Liver (tissue), 9 donors: Measurements from ENCODE around the gene TTC3. TPM values are rescaled to one million over a fixed set of nuclear protein-coding genes. Genes with fewer than 3 reads are reported as not detected.

Experiments
- DNase-seq: peaks from one replicate; pipeline ENCODE4 v3.0.0-alpha.2; 2017; ENCODE audit warnings: low spot score
- H3K27ac ChIP-seq, 2 donors: one replicate each; pipeline ENCODE4 v1.7.0; 2013; ENCODE audit warnings: inconsistent platforms in 2 of 2, low read length in 2 of 2, control low read depth in 1 of 2, low read depth in 1 of 2, mild to moderate bottlenecking in 1 of 2
- H3K27me3 ChIP-seq, 4 donors: one replicate each; pipeline versions ENCODE4 v1.6.1 to v1.7.0; 2013; ENCODE audit warnings: low read length in 3 of 4, inconsistent platforms in 1 of 4, mild to moderate bottlenecking in 1 of 4, moderate library complexity in 1 of 4; ENCODE audit not compliant: control insufficient read depth in 4 of 4, insufficient read depth in 4 of 4
- H3K36me3 ChIP-seq, 4 donors: one replicate each; pipeline versions ENCODE4 v1.6.1 to v1.7.0; 2013; ENCODE audit warnings: low read length in 3 of 4, mild to moderate bottlenecking in 3 of 4, low read depth in 1 of 4, moderate library complexity in 1 of 4; ENCODE audit not compliant: control insufficient read depth in 4 of 4, insufficient read depth in 3 of 4
- H3K4me1 ChIP-seq, 4 donors: one replicate each; pipeline versions ENCODE4 v1.6.1 to v1.7.0; 2013; ENCODE audit warnings: low read length in 3 of 4, mild to moderate bottlenecking in 3 of 4, moderate library complexity in 1 of 4; ENCODE audit not compliant: control insufficient read depth in 4 of 4, insufficient read depth in 4 of 4
- H3K4me3 ChIP-seq, 3 donors: one replicate each; pipeline versions ENCODE4 v1.6.1 to v1.7.0; 2013; ENCODE audit warnings: low read length in 3 of 3, control low read depth in 1 of 3, low read depth in 1 of 3, mild to moderate bottlenecking in 1 of 3
- H3K9ac ChIP-seq, 2 donors: one replicate each; pipeline ENCODE4 v1.7.0; 2013; ENCODE audit warnings: low read length in 2 of 2, mild to moderate bottlenecking in 2 of 2, moderate library complexity in 2 of 2, control low read depth in 1 of 2, low read depth in 1 of 2
- H3K9me3 ChIP-seq, 4 donors: one replicate each; pipeline versions ENCODE4 v1.6.1 to v1.7.0; 2013; ENCODE audit warnings: low read length in 3 of 4; ENCODE audit not compliant: control insufficient read depth in 4 of 4
- FOXA2 ChIP-seq: IDR thresholded peaks from 2 replicates; pipeline ENCODE4 v1.6.1; 2016; ENCODE audit warnings: antibody characterized with exemption
- GABPA ChIP-seq, 2 donors: IDR thresholded peaks in 1 of 2; conservative IDR thresholded peaks in 1 of 2; 2 replicates each; pipeline ENCODE4 v1.6.1; 2016; ENCODE audit warnings: antibody characterized with exemption in 2 of 2, mild to moderate bottlenecking in 1 of 2, moderate library complexity in 1 of 2
- HNF4A ChIP-seq, 2 donors: conservative IDR thresholded peaks; 2 replicates each; pipeline ENCODE4 v1.6.1; 2016; ENCODE audit warnings: antibody characterized with exemption in 2 of 2, mild to moderate bottlenecking in 2 of 2
- RAD21 ChIP-seq, 2 donors: IDR thresholded peaks; 2 replicates each; pipeline ENCODE4 v1.6.1; 2016; ENCODE audit warnings: antibody characterized with exemption in 2 of 2, mild to moderate bottlenecking in 2 of 2
- SP1 ChIP-seq: IDR thresholded peaks from 2 replicates; pipeline ENCODE4 v1.6.1; 2018; ENCODE audit warnings: antibody characterized with exemption, mild to moderate bottlenecking
- TAF1 ChIP-seq: conservative IDR thresholded peaks from 2 replicates; pipeline ENCODE4 v1.6.1; 2016; ENCODE audit warnings: antibody characterized with exemption, mild to moderate bottlenecking
- YY1 ChIP-seq: IDR thresholded peaks from 2 replicates; pipeline ENCODE4 v1.6.1; 2016; ENCODE audit warnings: antibody characterized with exemption, mild to moderate bottlenecking
- WGBS: extraction: QIAGEN DNeasy Blood & Tissue Kit; methylation state at CpG from one replicate; pipeline ENCODE4 v1.1.7; 2013; 5-methylcytosine and 5-hydroxymethylcytosine counted together
- polyA plus RNA-seq, 2 donors: library from polyadenylated mRNA; stranded (reverse) in 1 of 2; unstranded in 1 of 2; fragments of 200-250 nt in 1 of 2; fragments of >200 nt in 1 of 2; fragmentation: Nextera tagmentation in 1 of 2; extraction: Ambion mirVana in 1 of 2; gene quantifications; one replicate each; pipeline versions ENCODE4 v1.2.1 to v1.2.3, GENCODE V29; 2013 to 2015
- total RNA-seq, 2 donors: library from RNA; depleted of rRNA; stranded (reverse); fragments of >200 nt; gene quantifications; one replicate each; pipeline ENCODE4 v1.2.3, GENCODE V29; 2014
- TF ChIP-seq, protein P1 (sequence below): IDR thresholded peaks from 2 replicates; pipeline ENCODE4 v1.6.1; 2016; ENCODE audit warnings: antibody characterized with exemption, mild to moderate bottlenecking
- TF ChIP-seq, protein P2 (sequence below): IDR thresholded peaks from 2 replicates; pipeline ENCODE4 v1.6.1; 2016; ENCODE audit warnings: antibody characterized with exemption
- TF ChIP-seq, protein P3 (sequence below): fragments of 150-350 bp; IDR thresholded peaks from 2 replicates; pipeline ENCODE4 v1.5.1; 2017; ENCODE audit warnings: improper control_type of control experiment, low read depth, low read length; ENCODE audit not compliant: missing input control
- TF ChIP-seq, protein P4 (sequence below): IDR thresholded peaks from 2 replicates; pipeline ENCODE4 v1.6.1; 2016; ENCODE audit warnings: antibody characterized with exemption
- donor health status: healthy.
- donor health status: healthy.
- donor health status: healthy.
- donor health status: healthy.
- donor health status: healthy.

The TTC3 gene
- total and polyA plus RNA-seq, 4 donors = 27.2 to 96.1 (median 57.2) TPM

DNA sequence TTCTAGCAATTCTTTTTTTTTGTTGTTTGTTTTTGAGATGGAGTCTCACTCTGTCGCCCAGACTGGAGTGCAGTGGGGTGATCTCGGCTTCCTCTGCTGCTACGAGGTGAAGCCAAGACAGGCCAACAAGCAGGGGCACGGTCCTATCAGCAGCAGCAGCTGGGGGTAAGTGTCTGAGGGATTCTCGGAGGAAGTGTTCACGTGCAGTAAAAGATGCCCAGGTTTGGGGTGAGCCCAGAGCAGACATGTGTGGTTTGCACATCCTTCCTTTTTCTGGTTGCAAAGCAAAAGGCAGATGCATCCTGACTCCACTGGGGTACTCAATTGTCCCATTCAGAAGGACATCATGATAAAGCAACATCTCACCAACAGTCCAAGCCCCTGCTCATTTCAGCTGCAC is 27.9 kb upstream of the TTC3 start (continued):
- TF ChIP-seq, protein P1, sequence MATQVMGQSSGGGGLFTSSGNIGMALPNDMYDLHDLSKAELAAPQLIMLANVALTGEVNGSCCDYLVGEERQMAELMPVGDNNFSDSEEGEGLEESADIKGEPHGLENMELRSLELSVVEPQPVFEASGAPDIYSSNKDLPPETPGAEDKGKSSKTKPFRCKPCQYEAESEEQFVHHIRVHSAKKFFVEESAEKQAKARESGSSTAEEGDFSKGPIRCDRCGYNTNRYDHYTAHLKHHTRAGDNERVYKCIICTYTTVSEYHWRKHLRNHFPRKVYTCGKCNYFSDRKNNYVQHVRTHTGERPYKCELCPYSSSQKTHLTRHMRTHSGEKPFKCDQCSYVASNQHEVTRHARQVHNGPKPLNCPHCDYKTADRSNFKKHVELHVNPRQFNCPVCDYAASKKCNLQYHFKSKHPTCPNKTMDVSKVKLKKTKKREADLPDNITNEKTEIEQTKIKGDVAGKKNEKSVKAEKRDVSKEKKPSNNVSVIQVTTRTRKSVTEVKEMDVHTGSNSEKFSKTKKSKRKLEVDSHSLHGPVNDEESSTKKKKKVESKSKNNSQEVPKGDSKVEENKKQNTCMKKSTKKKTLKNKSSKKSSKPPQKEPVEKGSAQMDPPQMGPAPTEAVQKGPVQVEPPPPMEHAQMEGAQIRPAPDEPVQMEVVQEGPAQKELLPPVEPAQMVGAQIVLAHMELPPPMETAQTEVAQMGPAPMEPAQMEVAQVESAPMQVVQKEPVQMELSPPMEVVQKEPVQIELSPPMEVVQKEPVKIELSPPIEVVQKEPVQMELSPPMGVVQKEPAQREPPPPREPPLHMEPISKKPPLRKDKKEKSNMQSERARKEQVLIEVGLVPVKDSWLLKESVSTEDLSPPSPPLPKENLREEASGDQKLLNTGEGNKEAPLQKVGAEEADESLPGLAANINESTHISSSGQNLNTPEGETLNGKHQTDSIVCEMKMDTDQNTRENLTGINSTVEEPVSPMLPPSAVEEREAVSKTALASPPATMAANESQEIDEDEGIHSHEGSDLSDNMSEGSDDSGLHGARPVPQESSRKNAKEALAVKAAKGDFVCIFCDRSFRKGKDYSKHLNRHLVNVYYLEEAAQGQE = no peak

DNA sequence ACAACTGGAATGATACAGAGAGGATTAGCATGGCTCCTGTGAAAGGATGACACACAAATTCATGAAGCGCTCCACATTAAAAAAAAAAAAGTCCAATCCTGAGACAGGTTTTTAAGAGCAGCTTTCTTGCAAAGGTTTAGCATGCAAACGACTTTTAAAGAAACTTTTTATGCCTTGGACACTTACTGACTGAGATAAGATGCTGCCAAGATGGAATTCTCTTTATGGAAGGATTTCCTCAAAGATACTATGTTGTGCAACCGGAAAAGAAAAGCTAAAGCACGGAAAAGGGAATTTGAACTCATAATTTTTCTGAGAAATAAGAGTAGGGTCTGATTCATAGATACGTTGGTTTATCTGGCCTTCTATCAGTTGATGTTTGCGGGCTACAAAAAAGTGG is 27.5 kb upstream of the TTC3 start:
- H3K27me3 ChIP-seq = no peaks in the 10 kb centered on the region
- no peak overlapping the region for H3K9ac ChIP-seq
- H3K4me1 ChIP-seq = no peaks in the 10 kb centered on the region
- 72% methylated on average over 6 of the region's 6 CpGs for whole genome bisulfite sequencing
- no peaks in the 10 kb centered on the region for H3K36me3 ChIP-seq
- TF ChIP-seq SP1 = no peak
- TF ChIP-seq, protein P2, sequence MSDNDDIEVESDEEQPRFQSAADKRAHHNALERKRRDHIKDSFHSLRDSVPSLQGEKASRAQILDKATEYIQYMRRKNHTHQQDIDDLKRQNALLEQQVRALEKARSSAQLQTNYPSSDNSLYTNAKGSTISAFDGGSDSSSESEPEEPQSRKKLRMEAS = no peak
- TF ChIP-seq GABPA (IDR thresholded peaks at IDR 0.05 in 1 of 2, conservative IDR thresholded peaks at IDR 0.05 in 1 of 2) = no peak
- TF ChIP-seq FOXA2 = no peak
- TF ChIP-seq TAF1 = no peak
- TF ChIP-seq, protein P3, sequence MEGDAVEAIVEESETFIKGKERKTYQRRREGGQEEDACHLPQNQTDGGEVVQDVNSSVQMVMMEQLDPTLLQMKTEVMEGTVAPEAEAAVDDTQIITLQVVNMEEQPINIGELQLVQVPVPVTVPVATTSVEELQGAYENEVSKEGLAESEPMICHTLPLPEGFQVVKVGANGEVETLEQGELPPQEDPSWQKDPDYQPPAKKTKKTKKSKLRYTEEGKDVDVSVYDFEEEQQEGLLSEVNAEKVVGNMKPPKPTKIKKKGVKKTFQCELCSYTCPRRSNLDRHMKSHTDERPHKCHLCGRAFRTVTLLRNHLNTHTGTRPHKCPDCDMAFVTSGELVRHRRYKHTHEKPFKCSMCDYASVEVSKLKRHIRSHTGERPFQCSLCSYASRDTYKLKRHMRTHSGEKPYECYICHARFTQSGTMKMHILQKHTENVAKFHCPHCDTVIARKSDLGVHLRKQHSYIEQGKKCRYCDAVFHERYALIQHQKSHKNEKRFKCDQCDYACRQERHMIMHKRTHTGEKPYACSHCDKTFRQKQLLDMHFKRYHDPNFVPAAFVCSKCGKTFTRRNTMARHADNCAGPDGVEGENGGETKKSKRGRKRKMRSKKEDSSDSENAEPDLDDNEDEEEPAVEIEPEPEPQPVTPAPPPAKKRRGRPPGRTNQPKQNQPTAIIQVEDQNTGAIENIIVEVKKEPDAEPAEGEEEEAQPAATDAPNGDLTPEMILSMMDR = no peak
- TF ChIP-seq RAD21 (IDR thresholded peaks at IDR 0.05) = no peak
- no peak for TF ChIP-seq YY1
- TF ChIP-seq, protein P4, sequence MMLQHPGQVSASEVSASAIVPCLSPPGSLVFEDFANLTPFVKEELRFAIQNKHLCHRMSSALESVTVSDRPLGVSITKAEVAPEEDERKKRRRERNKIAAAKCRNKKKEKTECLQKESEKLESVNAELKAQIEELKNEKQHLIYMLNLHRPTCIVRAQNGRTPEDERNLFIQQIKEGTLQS = no peak
- TF ChIP-seq, protein P1 = no peak
- no peak for TF ChIP-seq HNF4A (conservative IDR thresholded peaks at IDR 0.05)
- H3K4me3 ChIP-seq = no peak overlapping the region
- no peak for DNase-seq
- H3K9me3 ChIP-seq = no peaks in the 10 kb centered on the region
- no peak overlapping the region for H3K27ac ChIP-seq
